ENCODE measurements around the gene BRPF3.

- TF ChIP-seq MXI1 (conservative IDR thresholded peaks at IDR 0.05; ENCODE audit: poor library complexity, severe bottlenecking) (no peak), CTCF (IDR thresholded peaks at IDR 0.05; ENCODE audit: poor library complexity, severe bottlenecking) (no peak), SMC3 (conservative IDR thresholded peaks at IDR 0.05; ENCODE audit: poor library complexity) (no peak), RAD21 (conservative IDR thresholded peaks at IDR 0.05) (no peak), EP300 (conservative IDR thresholded peaks at IDR 0.05; ENCODE audit: poor library complexity, severe bottlenecking) (no peak)
Measured at GRCh38 chr6:36160147-36160760, 36.3 kb upstream of the BRPF3 start.
